ENCODE measurements around the gene HIVEP3.
"Not testable (repeated sequence)": the region's sequence is repeated elsewhere in the genome, so short reads cannot be mapped to it uniquely, and the experiment has no call there.

The HIVEP3 gene

GRCh38 chr1:41574842-41575241, 343.9 kb downstream of the HIVEP3 start:
- no peak for DNase-seq

- peak; percentile 74 for DNase-seq
Observed at GRCh38 chr1:41573785-41574713, 344.7 kb downstream of the HIVEP3 start.

DNA sequence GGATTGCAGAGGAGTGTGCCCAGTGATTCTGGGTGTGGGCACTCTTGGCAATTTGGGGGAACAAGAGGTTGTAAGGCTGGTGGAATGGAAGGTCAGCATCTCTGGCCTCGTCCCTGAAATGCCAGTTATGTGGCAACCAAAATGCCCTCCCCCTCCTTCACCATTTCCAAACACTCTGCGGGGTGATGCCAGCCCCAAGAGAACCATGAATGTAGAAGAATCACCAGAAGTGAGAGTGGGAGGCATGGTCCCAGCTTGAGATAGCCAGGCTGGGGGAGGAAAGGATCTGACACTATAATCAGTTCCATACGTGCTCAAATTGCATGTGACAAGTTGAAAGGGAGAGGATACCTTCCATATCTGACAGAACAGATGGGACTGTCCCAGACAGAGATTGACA, 345.5 kb downstream of the HIVEP3 start:
- DNase-seq, result no peak

DNA sequence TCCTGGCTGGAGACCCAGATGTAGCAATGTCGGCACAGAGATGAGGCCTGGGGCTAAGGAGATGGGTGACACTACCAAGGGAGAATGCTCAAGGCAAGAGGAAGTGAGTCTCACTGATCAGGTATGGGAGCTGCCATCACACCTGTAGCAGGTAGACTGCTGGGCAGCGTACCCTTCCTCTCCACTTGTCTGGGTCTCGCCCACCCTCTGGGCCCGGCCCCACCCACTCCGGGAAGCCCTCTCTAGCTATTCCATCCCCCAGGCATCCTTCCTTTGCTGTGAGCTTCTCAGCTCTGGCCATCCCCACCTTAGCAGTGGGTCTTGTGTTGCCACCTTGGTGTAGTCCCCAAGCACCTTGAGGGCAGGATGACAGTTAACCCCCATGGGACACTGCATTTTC, 346.5 kb downstream of the HIVEP3 start:
- DNase-seq, result no peak

- no peak for DNase-seq
Observed at GRCh38 chr1:41571041-41571440, 347.7 kb downstream of the HIVEP3 start.

GRCh38 chr1:41568204-41568603, 350.5 kb downstream of the HIVEP3 start:
- DNase-seq, result no peak

DNA sequence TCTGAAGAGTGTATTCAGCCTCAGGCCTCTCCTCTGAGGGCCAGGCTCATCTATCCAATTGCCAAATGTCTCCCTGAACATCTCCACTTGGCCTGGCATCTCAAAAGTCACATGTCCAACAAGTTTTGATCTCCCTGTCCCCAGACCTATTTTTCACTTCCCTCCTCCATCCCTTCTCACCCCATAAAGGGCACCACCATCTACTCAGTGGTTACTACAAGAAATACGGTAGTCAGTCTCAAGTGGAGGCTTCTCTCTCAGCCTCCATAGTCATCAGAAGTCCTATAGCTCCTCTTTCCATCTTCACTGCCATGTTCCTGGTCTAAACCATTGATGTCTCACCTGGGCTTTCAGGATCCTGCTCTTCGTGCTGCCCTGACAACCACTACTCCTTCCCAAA, 351.8 kb downstream of the HIVEP3 start:
- DNase-seq, result no peak

- no peak for DNase-seq
Observed at GRCh38 chr1:41566274-41566885, 352.3 kb downstream of the HIVEP3 start.

DNA sequence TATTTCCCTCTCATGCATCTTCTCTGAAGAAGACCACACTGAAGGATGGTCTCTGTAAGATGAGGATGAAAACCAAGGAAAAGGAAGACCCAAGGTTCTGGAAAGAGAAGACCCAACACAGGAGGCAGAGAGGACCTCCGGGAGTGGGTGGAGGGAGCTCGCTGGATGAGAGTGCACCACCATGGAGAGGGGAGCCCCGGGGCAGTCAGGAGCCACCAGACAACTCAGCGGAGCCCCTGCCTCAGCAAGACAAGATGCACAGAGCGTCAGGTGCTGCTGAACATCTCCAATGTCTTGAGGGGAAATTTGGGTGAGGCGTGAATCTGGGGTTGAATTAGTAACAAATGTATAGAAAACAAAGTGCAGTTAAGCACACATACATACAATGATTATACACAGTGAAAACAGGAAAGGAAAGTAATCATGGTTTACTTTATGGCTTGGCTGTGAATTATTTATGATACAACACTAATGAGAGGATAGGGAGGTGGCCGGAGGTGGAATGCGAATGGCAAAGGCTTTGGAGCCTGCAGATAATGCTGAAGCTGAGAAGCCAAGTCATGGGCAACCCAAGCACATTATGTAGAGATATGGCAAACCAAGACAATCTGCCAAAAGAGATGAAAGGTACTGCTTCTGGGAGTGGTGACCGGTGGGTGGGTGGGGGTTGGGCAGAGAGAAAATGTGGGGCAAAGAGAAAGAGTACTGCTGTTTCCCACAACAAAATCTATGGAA, 353.8 kb downstream of the HIVEP3 start:
- DNase-seq, result no peak

DNA sequence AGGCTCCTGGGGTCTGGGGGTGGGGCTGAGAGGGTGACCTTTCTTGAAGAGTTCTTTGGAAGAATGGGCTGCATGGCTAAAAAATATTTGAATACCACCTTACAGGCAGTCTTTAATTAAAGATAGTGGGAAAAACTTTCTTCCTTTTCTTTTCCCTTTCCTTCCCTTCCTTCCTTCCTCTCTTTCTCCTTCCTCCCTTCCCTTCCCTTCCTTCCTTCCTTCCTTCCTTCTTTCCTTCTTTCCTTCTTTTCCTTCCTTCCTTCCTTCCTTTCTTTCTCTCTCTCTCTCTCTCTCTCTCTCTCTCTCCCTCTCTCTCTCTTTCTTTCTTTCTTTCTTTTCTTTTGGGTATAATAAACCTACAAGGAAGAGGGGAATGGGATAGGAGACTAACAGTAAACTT, 356.4 kb downstream of the HIVEP3 start:
- no peak for DNase-seq

- no peak for DNase-seq
Observed at GRCh38 chr1:41560931-41561330, 357.8 kb downstream of the HIVEP3 start.

DNA sequence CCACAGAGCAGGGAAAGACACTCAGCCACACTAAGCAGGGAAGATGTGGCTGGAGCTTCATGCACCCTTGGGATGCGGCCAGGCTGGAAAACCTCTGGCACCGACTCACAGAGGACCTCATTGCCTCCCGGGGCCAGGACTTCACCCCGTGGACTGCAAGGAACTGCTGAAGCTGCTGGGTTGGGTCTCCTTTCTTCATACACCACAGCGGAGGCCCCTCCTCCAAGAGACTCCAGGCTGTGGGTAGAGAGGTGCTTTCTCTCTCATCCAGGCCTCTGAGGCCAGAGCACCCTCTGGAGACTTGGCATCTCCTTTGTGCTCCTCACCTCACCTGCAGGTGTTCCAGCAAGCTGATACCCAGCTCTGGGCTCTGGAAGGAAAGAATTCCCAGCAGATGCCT, 358.2 kb downstream of the HIVEP3 start:
- no peak for DNase-seq

DNA sequence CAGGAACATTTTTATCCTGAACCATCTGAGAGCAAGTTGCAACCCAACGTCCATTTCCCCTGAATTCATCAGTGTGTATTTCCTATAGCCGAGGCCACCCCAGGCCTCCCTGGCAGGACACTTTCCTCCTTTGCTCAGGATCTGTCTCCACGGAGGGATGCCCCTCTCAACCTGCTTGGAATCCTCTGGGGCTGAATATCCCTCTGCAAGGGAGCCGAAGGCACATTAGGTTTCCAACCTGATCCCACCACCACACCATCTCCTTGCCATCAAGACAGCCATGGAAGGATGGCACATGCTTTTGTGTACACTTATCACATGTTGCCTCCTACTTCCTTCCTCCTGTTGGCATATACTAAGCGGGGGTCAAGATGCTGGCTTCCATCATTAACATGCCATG, 359.4 kb downstream of the HIVEP3 start:
- no peak for DNase-seq

DNA sequence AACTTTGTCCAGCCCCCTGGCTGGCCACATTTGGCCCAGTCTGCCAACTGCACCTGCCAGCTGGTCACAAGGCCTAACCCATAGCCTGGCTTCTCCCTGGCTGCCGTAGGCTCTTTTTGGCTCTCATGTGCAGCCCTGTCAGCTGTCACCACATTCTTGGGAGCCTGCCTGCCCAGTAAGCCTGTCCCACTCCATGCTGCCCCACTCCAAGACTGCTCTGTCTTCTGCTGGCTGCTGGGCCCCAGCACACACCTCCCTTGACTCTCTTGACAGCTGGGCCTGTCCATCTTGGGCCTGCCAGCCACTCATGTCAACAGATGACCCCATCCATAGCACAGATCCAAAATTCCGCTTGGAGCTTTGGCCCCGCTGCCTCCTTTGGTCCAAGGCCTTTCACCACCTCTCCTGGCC, 360.0 kb downstream of the HIVEP3 start:
- no peak for DNase-seq

DNA sequence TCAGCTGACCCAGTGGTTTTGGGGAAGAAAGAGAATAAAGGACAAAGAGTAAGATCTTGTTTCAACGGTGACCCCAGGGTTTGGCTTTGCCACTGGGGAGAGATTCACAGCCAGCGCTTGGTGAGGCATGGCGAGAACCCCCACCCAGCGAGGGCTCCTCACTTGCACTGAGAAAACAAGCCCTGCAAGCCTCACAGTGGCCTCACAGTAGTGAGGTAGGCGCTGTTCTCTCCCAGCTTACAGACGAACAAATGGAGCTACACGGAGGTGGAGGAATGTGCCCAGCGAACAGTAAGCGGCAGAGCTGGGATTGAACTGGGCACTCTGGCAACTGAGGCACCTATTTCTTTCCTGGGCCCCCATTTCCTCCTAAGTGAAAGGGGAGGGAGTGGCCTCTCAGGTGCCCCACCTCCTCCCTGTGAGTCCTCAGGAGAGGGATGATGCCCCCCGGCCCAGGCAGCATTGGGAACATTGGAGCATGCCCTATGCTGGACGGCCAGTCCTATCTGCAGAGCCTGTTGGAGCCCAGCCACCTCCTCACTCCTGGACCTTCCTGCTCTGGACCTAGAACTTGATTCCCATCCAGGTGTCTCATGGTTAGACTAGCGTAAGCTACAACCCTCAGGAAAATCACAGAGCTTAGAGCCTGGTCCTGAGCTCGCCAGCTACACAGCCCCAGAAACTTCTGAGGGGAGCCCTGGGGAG, 360.8 kb downstream of the HIVEP3 start:
- DNase-seq, result no peak

GRCh38 chr1:41554746-41555145, 364.0 kb downstream of the HIVEP3 start:
- DNase-seq, result not testable (repeated sequence)

DNA sequence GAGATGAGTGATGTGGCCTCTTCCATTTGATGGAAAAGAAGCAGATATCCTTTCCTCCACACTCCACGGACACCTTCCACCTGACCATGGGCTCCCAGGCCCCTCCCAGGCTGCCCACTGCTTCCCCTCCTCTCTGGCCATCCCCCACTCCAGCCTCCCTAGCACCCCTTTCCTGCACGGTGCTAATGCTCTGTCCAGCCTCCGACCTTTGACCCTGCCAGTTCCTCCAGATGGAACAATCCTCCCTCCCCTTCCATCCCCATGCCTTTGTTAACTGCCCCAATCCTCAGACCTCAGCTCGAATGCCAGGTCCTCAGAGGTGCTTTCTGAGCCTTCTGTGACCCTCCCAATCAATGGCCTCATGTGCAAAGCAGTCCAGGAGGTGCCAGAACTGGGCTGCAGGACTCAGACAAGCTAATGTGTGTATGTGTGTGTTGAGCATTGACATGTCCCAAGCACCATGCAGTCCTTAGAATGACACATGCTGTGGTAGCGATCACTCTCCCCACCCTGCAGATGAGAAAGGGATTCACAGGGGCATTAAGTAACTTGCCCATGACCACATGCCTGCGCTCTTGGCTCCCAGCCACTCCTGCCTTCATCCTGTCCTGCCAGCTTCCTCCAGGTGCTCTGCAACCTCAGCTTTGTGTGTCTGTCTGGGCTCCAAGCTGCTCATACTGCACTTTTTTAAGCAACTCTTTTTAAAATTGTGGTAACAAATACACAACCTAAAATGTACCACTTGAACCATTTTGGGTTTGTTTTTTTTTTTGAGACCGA, 370.8 kb downstream of the HIVEP3 start:
- DNase-seq, result no peak

- no peak for DNase-seq
Observed at GRCh38 chr1:41547336-41547735, 371.4 kb downstream of the HIVEP3 start.

DNA sequence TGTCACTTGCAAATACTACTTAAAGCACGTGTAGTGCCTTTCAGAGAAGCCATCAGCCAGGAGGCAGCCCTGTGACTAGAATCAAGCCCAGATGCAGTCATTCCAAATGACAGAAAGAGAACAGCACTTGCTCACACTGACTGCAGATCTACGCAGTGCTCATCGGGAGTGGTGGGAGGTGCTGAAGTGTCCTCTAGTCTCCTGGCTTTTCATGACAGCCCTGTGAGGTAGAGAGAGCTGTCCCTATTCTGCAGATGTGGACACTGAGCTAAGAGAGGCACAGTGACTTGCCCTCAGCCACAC, 371.9 kb downstream of the HIVEP3 start:
- no peak for DNase-seq

DNA sequence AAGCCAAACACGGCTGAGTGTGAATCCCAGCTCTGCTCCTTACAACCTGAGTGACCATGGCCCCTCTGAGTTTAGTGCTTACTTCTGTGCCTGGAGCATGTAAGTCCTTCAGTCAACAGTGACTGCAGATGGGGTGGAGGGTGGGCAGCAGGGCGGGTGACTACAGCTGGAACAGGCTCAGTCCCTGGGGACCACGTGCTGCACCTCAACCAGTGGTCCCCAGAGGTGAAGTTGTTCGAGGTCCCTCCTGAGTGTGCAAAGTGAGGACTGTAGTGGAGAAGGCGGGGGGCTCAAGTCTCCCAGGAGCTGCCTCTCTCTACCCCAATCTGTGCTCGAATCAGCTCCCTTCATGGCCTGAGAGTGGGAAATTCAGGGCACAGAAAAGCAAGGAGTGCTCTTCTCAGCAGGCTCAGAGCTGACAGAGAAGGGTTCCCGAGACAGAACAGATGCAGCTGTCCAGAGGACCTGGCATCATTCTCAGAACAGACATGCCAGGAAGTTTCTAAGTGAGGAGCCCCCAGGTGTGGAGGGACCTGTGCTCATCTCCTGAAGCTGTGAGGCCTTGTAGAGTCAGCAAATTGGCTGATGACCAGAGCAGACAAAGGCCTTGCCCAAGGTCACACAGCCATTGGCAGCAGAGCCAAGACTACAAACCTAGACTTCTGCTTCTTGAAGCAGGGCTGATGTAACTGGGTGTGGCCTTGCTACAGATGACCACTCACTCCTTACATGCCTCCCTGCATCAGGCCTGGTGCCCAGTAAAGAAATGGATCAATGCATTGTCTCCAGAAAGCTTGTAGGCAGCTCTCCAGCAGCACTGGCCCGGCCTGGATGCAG, 372.5 kb downstream of the HIVEP3 start:
- no peak for DNase-seq

GRCh38 chr1:41542196-41542930, 376.4 kb downstream of the HIVEP3 start:
- DNase-seq, result no peak

Measured in stimulated activated naive CD4-positive, alpha-beta T cell treated with Interleukin-2 at 50 U/mL for 16 hours (primary cell).